A549 (cell line): Measurements from ENCODE around the gene DNAH11. TPM values are rescaled to one million over a fixed set of nuclear protein-coding genes. Genes with fewer than 3 reads are reported as not detected.

Source experiments
- ATAC-seq, 2 experiments: fragments of 200-7000 bp in 1 of 2; fragments of >200 bp in 1 of 2; cut with Nextera tagmentation in 1 of 2; cut with Tn5 transposase in 1 of 2; 3 replicates each; pipeline versions ENCODE4 v1.8.0 to v1.9.1; 2018 to 2020; ENCODE audit warnings: mild to moderate bottlenecking in 1 of 2, moderate library complexity in 1 of 2
- CTCF ChIA-PET: fragments of 300-600 bp; sonication (Branson Sonifier 250); formaldehyde crosslinking; extraction: SDS; loops from one replicate; lab custom pipeline; 2021; ENCODE audit warnings: antibody characterized with exemption, inconsistent platforms; lab: Yijun Ruan, JAX
- POLR2A ChIA-PET: fragments of 350-600 bp; formaldehyde crosslinking; extraction: SDS; loops from one replicate; lab custom pipeline; 2021; ENCODE audit warnings: antibody characterized with exemption, inconsistent platforms; lab: Yijun Ruan, JAX
- DNase-seq, 2 experiments: peaks; one replicate each; pipeline versions ENCODE4 v3.0.0 to v3.0.0-alpha.2; 2011 to 2016; ENCODE audit warnings: low read depth in 1 of 2, low spot score in 1 of 2
- FAIRE-seq: peaks from 2 replicates; lab custom pipeline; 2011; peaks lifted over from hg19 to GRCh38; lab: Jason Lieb, UNC
- H3K27ac ChIP-seq, 2 experiments: fragments of >200 bp; sonication (Bioruptor Twin); formaldehyde crosslinking; 3 replicates each; pipeline ENCODE4 v1.5.1; 2016 to 2017
- H3K4me1 ChIP-seq: fragments of >200 bp; sonication (Bioruptor Twin); formaldehyde crosslinking; 3 replicates; pipeline ENCODE4 v1.6.1; 2016
- H3K4me2 ChIP-seq: fragments of >200 bp; sonication (Bioruptor Twin); formaldehyde crosslinking; 3 replicates; pipeline ENCODE4 v1.6.1; 2016
- H3K4me3 ChIP-seq: fragments of >200 bp; sonication (Bioruptor Twin); formaldehyde crosslinking; 3 replicates; pipeline ENCODE4 v1.5.1; 2016
- H3K9me3 ChIP-seq: fragments of >200 bp; sonication (Bioruptor Twin); formaldehyde crosslinking; 3 replicates; pipeline ENCODE4 v1.6.1; 2016
- CEBPB ChIP-seq, 2 experiments: fragments of >200 bp in 1 of 2; sonication (Bioruptor Twin) in 1 of 2; formaldehyde crosslinking in 1 of 2; IDR thresholded peaks; 2 replicates each; pipeline ENCODE4 v1.6.1; 2012 to 2016
- CHD2 ChIP-seq: fragments of 150-350 bp; IDR thresholded peaks from 2 replicates; pipeline ENCODE4 v1.6.1; 2014; ENCODE audit warnings: low read length; ENCODE audit not compliant: partially characterized antibody
- EHF ChIP-seq: fragments of 250-450 bp; sonication (Bioruptor Pico); IDR thresholded peaks from 2 replicates; pipeline ENCODE4 v1.5.0; 2020; ENCODE audit warnings: mild to moderate bottlenecking
- EHMT2 ChIP-seq: fragments of 200-600 bp; sonication (generic); IDR thresholded peaks from 2 replicates; pipeline ENCODE4 v1.6.1; 2016; ENCODE audit warnings: antibody characterized with exemption, low read depth, mild to moderate bottlenecking, moderate library complexity
- EP300 ChIP-seq, 2 experiments: fragments of >200 bp; sonication (Bioruptor Twin); formaldehyde crosslinking; IDR thresholded peaks; 2 replicates in 1 of 2; 3 replicates in 1 of 2; pipeline ENCODE4 v1.6.1; 2016 to 2017
- FOSL2 ChIP-seq, 2 experiments: fragments of 450-650 bp in 1 of 2; fragments of >200 bp in 1 of 2; sonication (Bioruptor Twin) in 1 of 2; formaldehyde crosslinking; IDR thresholded peaks; 2 replicates each; pipeline versions ENCODE4 v1.5.0 to v1.6.1; 2016 to 2020; ENCODE audit warnings: mild to moderate bottlenecking in 1 of 2, moderate library complexity in 1 of 2
- FOXS1 ChIP-seq: fragments of 250-450 bp; sonication (Bioruptor Pico); IDR thresholded peaks from 2 replicates; pipeline ENCODE4 v1.5.0; 2020; ENCODE audit warnings: mild to moderate bottlenecking, moderate library complexity
- HEYL ChIP-seq: fragments of 250-450 bp; sonication (Bioruptor Pico); IDR thresholded peaks from 2 replicates; pipeline ENCODE4 v1.8.0; 2021; ENCODE audit warnings: mild to moderate bottlenecking, moderate library complexity
- HOXB13 ChIP-seq: fragments of 250-450 bp; sonication (Bioruptor Pico); IDR thresholded peaks from 2 replicates; pipeline ENCODE4 v1.5.0; 2020; ENCODE audit warnings: low read depth, mild to moderate bottlenecking, moderate library complexity
- KDM1A ChIP-seq: fragments of 200-600 bp; sonication (generic); IDR thresholded peaks from 2 replicates; pipeline ENCODE4 v1.6.1; 2016; ENCODE audit warnings: low read depth, mild to moderate bottlenecking
- KDM5A ChIP-seq: fragments of 200-600 bp; sonication (generic); IDR thresholded peaks from 2 replicates; pipeline ENCODE4 v1.6.1; 2016; ENCODE audit warnings: antibody characterized with exemption, mild to moderate bottlenecking
- MAZ ChIP-seq: fragments of 150-350 bp; IDR thresholded peaks from 2 replicates; pipeline ENCODE4 v1.6.1; 2014; ENCODE audit warnings: antibody characterized with exemption, low read depth, low read length, borderline replicate concordance
- NPAS2 ChIP-seq: fragments of 250-450 bp; sonication (Bioruptor Pico); IDR thresholded peaks from 2 replicates; pipeline ENCODE4 v1.8.0; 2022; ENCODE audit warnings: mild to moderate bottlenecking, moderate library complexity, borderline replicate concordance
- NR3C1 ChIP-seq: fragments of >200 bp; sonication (Bioruptor Twin); formaldehyde crosslinking; IDR thresholded peaks from 3 replicates; pipeline ENCODE4 v1.6.1; 2017
- RAD21 ChIP-seq, 2 experiments: fragments of >200 bp in 1 of 2; sonication (Bioruptor Twin) in 1 of 2; formaldehyde crosslinking in 1 of 2; IDR thresholded peaks in 1 of 2; conservative IDR thresholded peaks in 1 of 2; 2 replicates in 1 of 2; 3 replicates in 1 of 2; pipeline ENCODE4 v1.6.1; 2012 to 2018; ENCODE audit warnings: inconsistent platforms in 1 of 2
- RFX5 ChIP-seq: fragments of 450-650 bp; IDR thresholded peaks from 2 replicates; pipeline ENCODE4 v1.7.1; 2014; ENCODE audit warnings: antibody characterized with exemption, mild to moderate bottlenecking, moderate library complexity
- RNF2 ChIP-seq: fragments of 200-600 bp; sonication (generic); IDR thresholded peaks from 2 replicates; pipeline ENCODE4 v1.6.1; 2016; ENCODE audit warnings: low read depth, mild to moderate bottlenecking, antibody characterized with exemption, moderate library complexity, borderline replicate concordance
- SMC3 ChIP-seq: fragments of >200 bp; sonication (Bioruptor Twin); formaldehyde crosslinking; IDR thresholded peaks from 3 replicates; pipeline ENCODE4 v1.6.1; 2018; ENCODE audit warnings: inconsistent platforms
- SREBF2 ChIP-seq: fragments of 450-650 bp; IDR thresholded peaks from 2 replicates; pipeline ENCODE4 v1.6.1; 2014; ENCODE audit warnings: mild to moderate bottlenecking, moderate library complexity
- TP53 ChIP-seq: fragments of 250-450 bp; sonication (Bioruptor Pico); IDR thresholded peaks from 2 replicates; pipeline ENCODE4 v1.5.0; 2021; ENCODE audit warnings: mild to moderate bottlenecking, moderate library complexity
- ZC3H11A ChIP-seq: fragments of 450-650 bp; IDR thresholded peaks from 2 replicates; pipeline ENCODE4 v1.6.1; 2014; ENCODE audit warnings: antibody characterized with exemption, mild to moderate bottlenecking
- ZFP36 ChIP-seq: fragments of 450-650 bp; IDR thresholded peaks from 2 replicates; pipeline ENCODE4 v1.6.1; 2014; ENCODE audit warnings: borderline replicate concordance; ENCODE audit not compliant: partially characterized antibody
- ZNF302 ChIP-seq: fragments of 250-450 bp; sonication (Bioruptor Pico); IDR thresholded peaks from 2 replicates; pipeline ENCODE4 v1.9.0; 2021; ENCODE audit warnings: inconsistent platforms, mild to moderate bottlenecking, moderate library complexity
- ZSCAN20 ChIP-seq: fragments of 250-450 bp; sonication (Bioruptor Pico); IDR thresholded peaks from 2 replicates; pipeline ENCODE4 v1.8.0; 2022; ENCODE audit warnings: mild to moderate bottlenecking, moderate library complexity
- WGBS: methylation state at CpG from one replicate; pipeline ENCODE4 v1.1.6; 2017; ENCODE audit errors: missing lambda C conversion rate; 5-methylcytosine and 5-hydroxymethylcytosine counted together
- polyA plus RNA-seq, 4 experiments: library from polyadenylated mRNA; depleted of rRNA in 3 of 4; stranded (reverse); fragments of >200 nt; fragmentation: RNase III in 1 of 4; extraction: RNeasy Plus Mini Kit Qiagen cat#74134 plus additional on column Dnase treatment in 1 of 4; gene quantifications; 2 replicates in 3 of 4; 3 replicates in 1 of 4; pipeline ENCODE4 v1.2.3, GENCODE V29; 2011 to 2017
- TF ChIP-seq, protein P1 (sequence below): IDR thresholded peaks from 2 replicates; pipeline ENCODE4 v1.6.1; 2012
- TF ChIP-seq, protein P2 (sequence below): IDR thresholded peaks from 2 replicates; pipeline ENCODE4 v1.6.1; 2012
- TF ChIP-seq, protein P3 (sequence below): fragments of >200 bp; sonication (Bioruptor Twin); formaldehyde crosslinking; IDR thresholded peaks from 2 replicates; pipeline ENCODE4 v1.6.1; 2016
- TF ChIP-seq, protein P4 (sequence below): fragments of 450-650 bp; IDR thresholded peaks from 2 replicates; pipeline ENCODE4 v1.6.1; 2014; ENCODE audit warnings: antibody characterized with exemption
- TF ChIP-seq, protein P5 (sequence below): fragments of 150-350 bp; IDR thresholded peaks from 2 replicates; pipeline ENCODE4 v1.6.1; 2014; ENCODE audit warnings: low read depth, mild to moderate bottlenecking, low read length

Gene DNAH11
- polyA plus RNA-seq, 2 of the 4 experiments (the other 2 are of a cell fraction) = 0.03 to 0.13 TPM

DNA sequence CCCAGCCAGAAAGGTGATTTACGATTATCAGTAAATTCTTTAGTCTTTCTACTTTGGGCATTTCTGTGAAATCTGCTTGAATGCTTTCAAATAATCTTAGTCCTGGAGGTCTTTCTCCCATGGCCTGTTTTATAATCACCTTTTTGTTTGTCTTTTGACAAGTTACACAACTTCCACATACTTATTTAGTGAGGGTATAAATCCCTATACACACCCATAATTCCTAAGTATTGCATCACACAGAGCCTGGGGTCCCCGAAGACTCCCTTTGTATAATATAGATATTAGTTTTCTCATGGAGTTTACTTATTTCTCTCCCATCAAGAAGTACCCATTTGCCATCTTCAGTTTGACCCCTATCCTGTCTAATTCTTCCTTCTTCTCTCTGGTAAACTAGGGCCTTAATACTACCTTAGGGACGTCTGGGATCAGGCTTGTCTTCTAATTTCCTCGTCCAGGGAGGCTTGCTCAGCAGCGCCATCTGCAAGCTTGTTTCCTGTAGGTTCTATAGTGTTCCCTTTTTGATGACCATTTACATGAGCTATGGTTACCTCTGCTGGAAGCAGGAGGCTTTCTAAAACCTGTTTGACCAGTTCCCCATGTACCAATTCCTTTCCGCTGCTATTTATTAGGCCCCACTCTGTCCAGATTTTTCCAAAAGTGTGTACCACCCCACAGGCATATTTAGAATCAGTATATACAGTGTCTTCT lies 8.1 kb downstream of the DNAH11 start (continued):
- TF ChIP-seq TP53 (no peak), RFX5 (no peak), RAD21 (conservative IDR thresholded peaks at IDR 0.05 in 1 of 2, IDR thresholded peaks at IDR 0.05 in 1 of 2) (no peak), HEYL (CRISPR knock-in tag) (no peak), CEBPB (IDR thresholded peaks at IDR 0.05) (no peak), RNF2 (no peak), EHF (CRISPR knock-in tag) (no peak)
- TF ChIP-seq, protein P1, sequence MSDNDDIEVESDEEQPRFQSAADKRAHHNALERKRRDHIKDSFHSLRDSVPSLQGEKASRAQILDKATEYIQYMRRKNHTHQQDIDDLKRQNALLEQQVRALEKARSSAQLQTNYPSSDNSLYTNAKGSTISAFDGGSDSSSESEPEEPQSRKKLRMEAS = no peak
- TF ChIP-seq, protein P2, sequence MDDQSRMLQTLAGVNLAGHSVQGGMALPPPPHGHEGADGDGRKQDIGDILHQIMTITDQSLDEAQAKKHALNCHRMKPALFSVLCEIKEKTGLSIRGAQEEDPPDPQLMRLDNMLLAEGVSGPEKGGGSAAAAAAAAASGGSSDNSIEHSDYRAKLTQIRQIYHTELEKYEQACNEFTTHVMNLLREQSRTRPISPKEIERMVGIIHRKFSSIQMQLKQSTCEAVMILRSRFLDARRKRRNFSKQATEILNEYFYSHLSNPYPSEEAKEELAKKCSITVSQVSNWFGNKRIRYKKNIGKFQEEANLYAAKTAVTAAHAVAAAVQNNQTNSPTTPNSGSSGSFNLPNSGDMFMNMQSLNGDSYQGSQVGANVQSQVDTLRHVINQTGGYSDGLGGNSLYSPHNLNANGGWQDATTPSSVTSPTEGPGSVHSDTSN = no peak
- TF ChIP-seq, protein P3, sequence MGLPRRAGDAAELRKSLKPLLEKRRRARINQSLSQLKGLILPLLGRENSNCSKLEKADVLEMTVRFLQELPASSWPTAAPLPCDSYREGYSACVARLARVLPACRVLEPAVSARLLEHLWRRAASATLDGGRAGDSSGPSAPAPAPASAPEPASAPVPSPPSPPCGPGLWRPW = no peak

DNA sequence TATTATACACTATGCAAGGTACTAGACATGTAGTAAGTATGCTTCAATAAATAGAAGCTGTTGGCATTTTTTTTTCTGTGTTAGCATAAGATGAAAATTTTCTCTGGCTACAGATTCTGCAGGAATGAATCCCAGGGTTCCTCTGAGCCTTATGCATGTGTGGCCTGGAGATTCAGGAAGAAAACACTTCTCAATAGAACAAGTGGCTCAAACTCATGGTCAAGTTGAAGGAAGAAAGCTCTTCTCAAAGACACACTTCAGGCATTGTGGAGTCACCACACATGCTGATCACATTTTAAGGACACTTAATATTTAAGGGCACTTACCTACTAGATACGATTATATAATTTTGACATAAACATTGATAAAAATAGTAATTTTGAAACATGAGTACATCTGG lies 19.5 kb downstream of the DNAH11 start:
- 29% methylated on average over 1 of the region's 1 CpG for WGBS
- Histone ChIP-seq H3K4me3 (no peak overlapping the region), H3K4me2 (no peak overlapping the region), H3K27ac (no peak overlapping the region), H3K9me3 (no peaks in the 10 kb centered on the region), H3K4me1 (no peaks in the 10 kb centered on the region)
- DNase-seq = no peak
- ATAC-seq = no peak
- POLR2A ChIA-PET = no interaction called here
- FAIRE-seq = no peak
- CTCF ChIA-PET = no interaction called here
- TF ChIP-seq CEBPB (IDR thresholded peaks at IDR 0.05) (no peak), KDM1A (no peak), ZC3H11A (no peak), HOXB13 (CRISPR knock-in tag) (no peak), EP300 (IDR thresholded peaks at IDR 0.05) (no peak), RFX5 (no peak), ZFP36 (no peak), HEYL (CRISPR knock-in tag) (no peak), NPAS2 (CRISPR knock-in tag) (no peak), KDM5A (no peak), SMC3 (no peak), FOXS1 (CRISPR knock-in tag) (no peak)
- TF ChIP-seq, protein P4, sequence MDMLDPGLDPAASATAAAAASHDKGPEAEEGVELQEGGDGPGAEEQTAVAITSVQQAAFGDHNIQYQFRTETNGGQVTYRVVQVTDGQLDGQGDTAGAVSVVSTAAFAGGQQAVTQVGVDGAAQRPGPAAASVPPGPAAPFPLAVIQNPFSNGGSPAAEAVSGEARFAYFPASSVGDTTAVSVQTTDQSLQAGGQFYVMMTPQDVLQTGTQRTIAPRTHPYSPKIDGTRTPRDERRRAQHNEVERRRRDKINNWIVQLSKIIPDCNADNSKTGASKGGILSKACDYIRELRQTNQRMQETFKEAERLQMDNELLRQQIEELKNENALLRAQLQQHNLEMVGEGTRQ = no peak
- TF ChIP-seq, protein P3 = no peak
- TF ChIP-seq, protein P5, sequence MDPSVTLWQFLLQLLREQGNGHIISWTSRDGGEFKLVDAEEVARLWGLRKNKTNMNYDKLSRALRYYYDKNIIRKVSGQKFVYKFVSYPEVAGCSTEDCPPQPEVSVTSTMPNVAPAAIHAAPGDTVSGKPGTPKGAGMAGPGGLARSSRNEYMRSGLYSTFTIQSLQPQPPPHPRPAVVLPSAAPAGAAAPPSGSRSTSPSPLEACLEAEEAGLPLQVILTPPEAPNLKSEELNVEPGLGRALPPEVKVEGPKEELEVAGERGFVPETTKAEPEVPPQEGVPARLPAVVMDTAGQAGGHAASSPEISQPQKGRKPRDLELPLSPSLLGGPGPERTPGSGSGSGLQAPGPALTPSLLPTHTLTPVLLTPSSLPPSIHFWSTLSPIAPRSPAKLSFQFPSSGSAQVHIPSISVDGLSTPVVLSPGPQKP = no peak
- TF ChIP-seq, all 56 proteins: peak for 0

DNA sequence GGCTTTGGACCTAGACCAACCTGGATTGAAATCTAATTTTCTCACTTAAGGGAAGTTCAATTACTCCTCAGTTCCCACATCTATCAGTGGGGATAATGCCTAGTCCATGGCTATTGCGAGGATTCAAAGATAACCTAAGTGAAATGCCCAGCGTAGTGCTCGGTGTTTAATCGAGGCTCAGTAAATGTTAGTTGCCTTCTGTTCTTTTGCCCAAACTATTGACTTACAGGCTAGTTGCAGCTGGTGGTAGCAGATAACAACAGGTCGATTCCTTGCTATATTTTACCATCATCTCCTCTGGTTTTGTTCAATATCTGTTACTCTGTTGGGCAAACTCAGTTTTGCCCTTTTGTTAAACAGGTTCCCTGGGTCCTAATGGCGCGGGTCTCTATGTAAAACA lies 22.8 kb downstream of the DNAH11 start:
- H3K4me2 ChIP-seq = no peak overlapping the region
- DNase-seq (no peak), ATAC-seq (no peak), FAIRE-seq (no peak)
- H3K4me1 ChIP-seq = no peaks in the 10 kb centered on the region
- no peak overlapping the region for H3K27ac ChIP-seq
- ChIA-PET POLR2A (no interaction called here), CTCF (no interaction called here)
- WGBS = 51% methylated on average over 7 of the region's 7 CpGs
- no peak overlapping the region for H3K4me3 ChIP-seq
- TF ChIP-seq KDM1A = no peak
- TF ChIP-seq NR3C1 = no peak
- TF ChIP-seq EHMT2 = no peak
- TF ChIP-seq CHD2 = no peak
- no peak for TF ChIP-seq ZNF302 (CRISPR knock-in tag)
- TF ChIP-seq NPAS2 (CRISPR knock-in tag) = no peak
- no peak for TF ChIP-seq SREBF2
- TF ChIP-seq MAZ = no peak
- TF ChIP-seq FOSL2 (IDR thresholded peaks at IDR 0.05) = no peak
- no peak for TF ChIP-seq FOSL2 (CRISPR knock-in tag; IDR thresholded peaks at IDR 0.05)
- TF ChIP-seq, protein P4 = no peak
- TF ChIP-seq TP53 = no peak
- no peak for TF ChIP-seq ZSCAN20 (CRISPR knock-in tag)
- TF ChIP-seq, protein P3 = no peak
- TF ChIP-seq CEBPB (IDR thresholded peaks at IDR 0.05) = no peak
- no peak for TF ChIP-seq SMC3
- H3K9me3 ChIP-seq = no peaks in the 10 kb centered on the region
